UCSD-AML1 (cell line): ENCODE data around the gene SLC12A9.
A peak's percentile ranks its signal among the peaks of the same experiment; 100 is the strongest.
"Not testable (repeated sequence)": the region's sequence is repeated elsewhere in the genome, so short reads cannot be mapped to it uniquely, and the experiment has no call there.

ENCODE experiments used
- DNase-seq: peaks from one replicate; lab custom pipeline; 2025; ENCODE audit not compliant: unreplicated experiment; lab: John Stamatoyannopoulos, UW

Gene SLC12A9

GRCh38 chr7:100852048-100852872 is at the start of gene SLC12A9:
Gene SLC12A9, plus strand, starts transcription at chr7:100852713. Its CDS starts 1,485 bp downstream, at chr7:100854198.
- DNase-seq, result peak; percentile 82

GRCh38 chr7:100802951-100803350 is 49.6 kb upstream of the SLC12A9 start:
- no peak for DNase-seq

- peak; percentile 55 for DNase-seq
These were observed 48.9 kb upstream of the SLC12A9 start for GRCh38 chr7:100803398-100804161.

- no peak for DNase-seq
These were observed 47.7 kb upstream of the SLC12A9 start for GRCh38 chr7:100804681-100805431.

- DNase-seq, result no peak
These were observed 46.2 kb upstream of the SLC12A9 start for GRCh38 chr7:100806276-100806675.

- not testable (repeated sequence) for DNase-seq
These were observed 45.6 kb upstream of the SLC12A9 start for GRCh38 chr7:100806883-100807282.

GRCh38 chr7:100808354-100808875 is 44.1 kb upstream of the SLC12A9 start:
- no peak for DNase-seq

GRCh38 chr7:100811480-100811879 is 41.0 kb upstream of the SLC12A9 start:
- no peak for DNase-seq

- DNase-seq, result no peak
These were observed 39.8 kb upstream of the SLC12A9 start for GRCh38 chr7:100812729-100813128.

GRCh38 chr7:100816515-100816914 is 36.0 kb upstream of the SLC12A9 start:
- not testable (repeated sequence) for DNase-seq

GRCh38 chr7:100817097-100817496 is 35.4 kb upstream of the SLC12A9 start:
- no peak for DNase-seq

GRCh38 chr7:100818366-100818765 is 34.1 kb upstream of the SLC12A9 start:
- DNase-seq, result no peak

GRCh38 chr7:100818825-100819224 is 33.7 kb upstream of the SLC12A9 start:
- no peak for DNase-seq

GRCh38 chr7:100819586-100819985 is 32.9 kb upstream of the SLC12A9 start:
- DNase-seq, result no peak

- no peak for DNase-seq
These were observed 30.0 kb upstream of the SLC12A9 start for GRCh38 chr7:100822236-100823139.

GRCh38 chr7:100823140-100823525 is 29.4 kb upstream of the SLC12A9 start:
- DNase-seq, result no peak

GRCh38 chr7:100823534-100823933 is 29.0 kb upstream of the SLC12A9 start:
- DNase-seq, result no peak

- DNase-seq, result no peak
These were observed 27.9 kb upstream of the SLC12A9 start for GRCh38 chr7:100824499-100825214.

GRCh38 chr7:100825215-100825671 is 27.3 kb upstream of the SLC12A9 start:
- no peak for DNase-seq
